Testis (tissue), 3 donors: ENCODE data around the gene RPA1. TPM values are rescaled to one million over a fixed set of nuclear protein-coding genes. Genes with fewer than 3 reads are reported as not detected.

ENCODE experiments used
- DNase-seq: peaks from one replicate; pipeline ENCODE4 v3.0.0-alpha.2; 2019
- H3K27ac ChIP-seq, 2 donors: fragments of 200-600 bp; sonication (generic); one replicate each; pipeline ENCODE4 v1.5.1; 2019
- H3K27me3 ChIP-seq: fragments of 200-600 bp; sonication (generic); one replicate; pipeline ENCODE4 v1.5.1; 2019
- H3K36me3 ChIP-seq: fragments of 200-600 bp; sonication (generic); one replicate; pipeline ENCODE4 v1.5.1; 2017; ENCODE audit warnings: low read depth; ENCODE audit errors: missing control alignments
- H3K4me1 ChIP-seq: fragments of 200-600 bp; sonication (generic); one replicate; pipeline ENCODE4 v1.5.1; 2019
- H3K4me3 ChIP-seq, 2 donors: fragments of 200-600 bp; sonication (generic); one replicate each; pipeline ENCODE4 v1.5.1; 2017 to 2019
- H3K9me3 ChIP-seq: fragments of 200-600 bp; sonication (generic); one replicate; pipeline ENCODE4 v1.5.1; 2017
- CTCF ChIP-seq, 3 experiments: fragments of 450-650 bp in 2 of 3; fragments of 200-600 bp in 1 of 3; sonication (generic) in 1 of 3; IDR thresholded peaks; one replicate each; pipeline ENCODE4 v1.5.1; 2016 to 2019; ENCODE audit warnings: antibody characterized with exemption in 3 of 3, mild to moderate bottlenecking in 2 of 3, moderate library complexity in 1 of 3
- POLR2A ChIP-seq: fragments of 450-650 bp; IDR thresholded peaks from one replicate; pipeline ENCODE4 v1.6.1; 2017; ENCODE audit warnings: antibody characterized with exemption, mild to moderate bottlenecking, moderate library complexity
- WGBS, 2 donors: methylation state at CpG; one replicate each; pipeline ENCODE4 v1.1.5; 2018; 5-methylcytosine and 5-hydroxymethylcytosine counted together
- intact Hi-C: fragments of 100-400 bp; cut with DNase I; formaldehyde crosslinking; loops from one replicate; pipeline ENCODE4 v1.15.1; 2023; ENCODE audit warnings: low total_unique reads
- polyA plus RNA-seq: library from polyadenylated mRNA; stranded (reverse); fragments of 350-450 nt; fragmentation: Illumina TruSeq; extraction: RNeasy Lipid Tissue Mini Kit (QIAGEN cat#74804); gene quantifications from one replicate; pipeline ENCODE4 v1.2.3, GENCODE V29; 2014; ENCODE audit warnings: low read depth, low replicate concordance; ENCODE audit not compliant: insufficient read depth
- total RNA-seq, 2 donors: library from RNA; depleted of rRNA; stranded (reverse); fragments of >200 nt; gene quantifications; one replicate each; pipeline ENCODE4 v1.2.3, GENCODE V29; 2016

Gene RPA1
- total and polyA plus RNA-seq, 3 donors from 2014 or later, result 31.7 to 52.9 (median 36.4) TPM

- Histone ChIP-seq H3K27ac (no peak overlapping the region), H3K9me3 (no peaks in the 10 kb centered on the region), H3K4me1 (no peaks in the 10 kb centered on the region), H3K4me3 (no peak overlapping the region), H3K36me3 (no peaks in the 10 kb centered on the region), H3K27me3 (no peaks in the 10 kb centered on the region)
- WGBS, 2 donors, result 54 to 80% methylated on average over 7 of the region's 7 CpGs
- intact Hi-C loops, result no loop called here
- no peak for DNase-seq
- TF ChIP-seq CTCF (IDR thresholded peaks at IDR 0.05), result no peak
- TF ChIP-seq POLR2A, result no peak
These were observed 112.2 kb downstream of the RPA1 start for GRCh38 chr17:1942066-1942365.

- Histone ChIP-seq H3K4me3 (no peak overlapping the region), H3K9me3 (no peaks in the 10 kb centered on the region), H3K36me3 (no peaks in the 10 kb centered on the region), H3K4me1 (no peaks in the 10 kb centered on the region), H3K27me3 (no peaks in the 10 kb centered on the region), H3K27ac (no peak overlapping the region)
- 89% methylated on average over 21 of the region's 21 CpGs; no CpG with 5 or more reads in 1 of the 2 donors for WGBS, 2 donors
- DNase-seq, result no peak
- TF ChIP-seq CTCF (IDR thresholded peaks at IDR 0.05) (no peak), POLR2A (no peak)
- intact Hi-C loops, result no loop called here
These were observed 113.0 kb downstream of the RPA1 start for GRCh38 chr17:1942666-1943435.

GRCh38 chr17:1943436-1943831 is 113.6 kb downstream of the RPA1 start:
- DNase-seq, result no peak
- WGBS, 2 donors, result 87 to 91% methylated on average over 5 to 9 of the region's 11 CpGs
- Histone ChIP-seq H3K4me1 (no peaks in the 10 kb centered on the region), H3K27me3 (no peaks in the 10 kb centered on the region), H3K27ac (no peak overlapping the region), H3K4me3 (no peak overlapping the region), H3K36me3 (no peaks in the 10 kb centered on the region), H3K9me3 (no peaks in the 10 kb centered on the region)
- TF ChIP-seq CTCF (IDR thresholded peaks at IDR 0.05) (no peak), POLR2A (no peak)
- intact Hi-C loops, result no loop called here

- no peak overlapping the region for H3K4me3 ChIP-seq
These were observed 115.8 kb downstream of the RPA1 start for GRCh38 chr17:1945621-1946020.

More at GRCh38 chr17:1945621-1946020, 115.8 kb downstream of the RPA1 start:
- TF ChIP-seq POLR2A, result no peak
- TF ChIP-seq CTCF (IDR thresholded peaks at IDR 0.05), result no peak
- Histone ChIP-seq H3K9me3 (no peaks in the 10 kb centered on the region), H3K4me1 (no peaks in the 10 kb centered on the region), H3K27ac (no peak overlapping the region), H3K36me3 (no peaks in the 10 kb centered on the region), H3K27me3 (no peaks in the 10 kb centered on the region)
- intact Hi-C loops, result no loop called here
- WGBS, 2 donors, result 85 to 88% methylated on average over 12 of the region's 12 CpGs
- no peak for DNase-seq
